ENCODE measurements around the gene PDSS2. TPM values are rescaled to one million over a fixed set of nuclear protein-coding genes. Genes with fewer than 3 reads are reported as not detected.
A peak's percentile ranks its signal among the peaks of the same experiment; 100 is the strongest.

Gene PDSS2
- total and polyA plus RNA-seq, 2 donors (not counting 1 experiment from before 2014, with no cell fraction given): 16.9 to 17.0 TPM

DNA sequence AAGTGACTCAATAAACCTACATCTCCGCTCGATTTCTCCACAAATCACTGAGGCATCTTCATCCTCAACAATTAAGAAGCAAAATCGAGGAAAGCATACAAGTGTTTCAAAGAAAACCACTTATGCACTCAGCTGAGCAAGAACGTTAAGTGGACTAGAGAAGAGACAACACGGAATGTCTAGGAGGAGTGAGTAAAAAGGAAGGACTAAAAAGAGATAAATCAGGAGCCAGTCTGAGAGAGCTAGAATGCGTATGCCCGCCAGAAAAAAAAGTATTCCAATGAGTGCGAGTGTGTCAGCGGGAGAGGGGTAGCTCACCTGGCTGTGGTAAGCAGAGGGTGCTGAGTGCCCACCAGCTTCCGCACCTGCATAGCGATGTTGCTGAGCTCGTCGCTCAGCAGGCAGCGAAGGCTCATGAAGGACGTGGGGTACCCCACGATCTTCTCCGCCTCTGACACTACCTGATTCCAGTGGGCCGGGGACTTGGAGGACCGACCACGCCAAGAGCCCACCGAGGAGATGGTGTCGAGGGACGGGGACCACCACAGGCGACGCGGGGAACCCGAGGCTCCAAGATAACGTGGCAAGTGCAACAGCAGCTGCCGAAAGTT, 587 bp downstream of the PDSS2 start:
- Histone ChIP-seq H3K9me3 (ENCODE audit: control extremely low read depth in 1 of 3, control insufficient read depth in 2 of 3, insufficient read depth in 1 of 3, low read length in 2 of 3) (no peaks in the 10 kb centered on the region), H2AFZ (ENCODE audit: insufficient read depth, low read depth, low read length, poor library complexity, severe bottlenecking) (peak overlapping the region; percentile 99), H3K4me3 (ENCODE audit: control extremely low read depth in 1 of 5, extremely low read depth in 1 of 5, insufficient read depth in 1 of 5, low read depth in 2 of 5, low read length in 4 of 5) (peak overlapping the region; percentile 70 to 96 (median 93)), H3K27me3 (replicated peaks in 1 of 4; ENCODE audit: control extremely low read depth in 1 of 4, control insufficient read depth in 3 of 4, insufficient read depth in 4 of 4, low read length in 3 of 4) (no peaks in the 10 kb centered on the region), H3K4me2 (replicated peaks; ENCODE audit: low read depth, low read length, poor library complexity, severe bottlenecking) (peak overlapping the region; percentile 91), H3K79me2 (ENCODE audit: control insufficient read depth, insufficient read depth, low read length) (peaks cover 50% of the 10 kb centered on the region), H3K27ac (ENCODE audit: low read length in 2 of 2) (peak overlapping the region; percentile 88 to 91), H4K20me1 (ENCODE audit: control insufficient read depth, insufficient read depth, low read length, poor library complexity, severe bottlenecking) (no peaks in the 10 kb centered on the region), H3K9ac (ENCODE audit: low read length) (peak overlapping the region; percentile 81), H3K4me1 (ENCODE audit: control insufficient read depth in 2 of 2, insufficient read depth in 2 of 2, low read length in 2 of 2) (peaks cover 10 to 13% of the 10 kb centered on the region in 2 donors), H3K36me3 (replicated peaks in 1 of 2; ENCODE audit: control extremely low read depth in 1 of 2, control insufficient read depth in 1 of 2, extremely low read depth in 1 of 2, insufficient read depth in 2 of 2, low read length in 1 of 2) (no peaks in the 10 kb centered on the region)
- TF ChIP-seq, protein P1, sequence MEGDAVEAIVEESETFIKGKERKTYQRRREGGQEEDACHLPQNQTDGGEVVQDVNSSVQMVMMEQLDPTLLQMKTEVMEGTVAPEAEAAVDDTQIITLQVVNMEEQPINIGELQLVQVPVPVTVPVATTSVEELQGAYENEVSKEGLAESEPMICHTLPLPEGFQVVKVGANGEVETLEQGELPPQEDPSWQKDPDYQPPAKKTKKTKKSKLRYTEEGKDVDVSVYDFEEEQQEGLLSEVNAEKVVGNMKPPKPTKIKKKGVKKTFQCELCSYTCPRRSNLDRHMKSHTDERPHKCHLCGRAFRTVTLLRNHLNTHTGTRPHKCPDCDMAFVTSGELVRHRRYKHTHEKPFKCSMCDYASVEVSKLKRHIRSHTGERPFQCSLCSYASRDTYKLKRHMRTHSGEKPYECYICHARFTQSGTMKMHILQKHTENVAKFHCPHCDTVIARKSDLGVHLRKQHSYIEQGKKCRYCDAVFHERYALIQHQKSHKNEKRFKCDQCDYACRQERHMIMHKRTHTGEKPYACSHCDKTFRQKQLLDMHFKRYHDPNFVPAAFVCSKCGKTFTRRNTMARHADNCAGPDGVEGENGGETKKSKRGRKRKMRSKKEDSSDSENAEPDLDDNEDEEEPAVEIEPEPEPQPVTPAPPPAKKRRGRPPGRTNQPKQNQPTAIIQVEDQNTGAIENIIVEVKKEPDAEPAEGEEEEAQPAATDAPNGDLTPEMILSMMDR (IDR thresholded peaks at IDR 0.05): no peak
- no peak for TF ChIP-seq EZH2 (IDR thresholded peaks at IDR 0.05; ENCODE audit: borderline replicate concordance, insufficient read depth, low read depth, low read length, poor library complexity, severe bottlenecking)
- 0% methylated on average over 27 of the region's 29 CpGs for WGBS (ENCODE audit: insufficient coverage)
- CTCF ChIA-PET: interaction anchor here (0.6 to 2.2 kb wide), 14 partner anchors 27 to 1706 kb away, joined by 3 to 8 read pairs (median 6); partner anchors contain the start of gene ATG5
- peak overlapping the region; percentile 88 for H3K4me3 Mint-ChIP-seq
- intact Hi-C loops (cut with micrococcal nuclease): loop anchor here (1.0 to 5.0 kb wide), 6 partner anchors 32 to 1371 kb away; partner anchors contain the start of genes PRDM1, SCML4 and SOBP
- H3K27ac Mint-ChIP-seq: peak overlapping the region; percentile 99
- ATAC-seq (ENCODE audit: low read depth): peak; percentile 1
- H3K4me1 Mint-ChIP-seq: peaks cover 25% of the 10 kb centered on the region
- no peak for DNase-seq
- H3K27me3 Mint-ChIP-seq: no peaks in the 10 kb centered on the region
- POLR2A ChIA-PET: interaction anchor here (0.6 to 2.2 kb wide), 6 partner anchors 30 to 836 kb away, joined by 3 to 12 read pairs (median 4); partner anchors contain the start of genes AFG1L and SOBP
- no peaks in the 10 kb centered on the region for H3K9me3 Mint-ChIP-seq (ENCODE audit: insufficient read depth)

DNA sequence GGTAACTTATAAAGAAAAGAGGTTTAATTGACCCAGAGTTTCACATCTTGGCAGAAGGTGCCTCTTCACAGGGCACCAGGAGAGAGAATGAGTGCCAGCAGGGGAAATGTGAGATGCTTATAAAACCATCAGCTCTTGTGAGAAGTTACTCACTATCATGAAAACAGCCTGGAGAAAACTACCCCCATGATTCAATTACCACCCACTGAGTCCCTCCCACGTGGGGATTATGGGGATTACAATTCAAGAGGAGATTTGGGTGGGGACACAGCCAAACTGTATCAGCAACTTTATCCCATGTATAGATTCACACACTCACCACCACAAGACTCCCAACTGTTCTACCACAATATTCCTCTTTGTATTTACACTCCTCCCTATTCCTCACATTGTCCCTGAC, 10.6 kb downstream of the PDSS2 start:
- Histone ChIP-seq H3K9ac (ENCODE audit: low read length) (no peak overlapping the region), H3K27me3 (replicated peaks in 1 of 4; ENCODE audit: control extremely low read depth in 1 of 4, control insufficient read depth in 3 of 4, insufficient read depth in 4 of 4, low read length in 3 of 4) (no peaks in the 10 kb centered on the region), H3K4me3 (ENCODE audit: control extremely low read depth in 1 of 5, extremely low read depth in 1 of 5, insufficient read depth in 1 of 5, low read depth in 2 of 5, low read length in 4 of 5) (no peak overlapping the region), H3K79me2 (ENCODE audit: control insufficient read depth, insufficient read depth, low read length) (peaks cover 48% of the 10 kb centered on the region), H2AFZ (ENCODE audit: insufficient read depth, low read depth, low read length, poor library complexity, severe bottlenecking) (no peak overlapping the region), H3K36me3 (replicated peaks in 1 of 2; ENCODE audit: control extremely low read depth in 1 of 2, control insufficient read depth in 1 of 2, extremely low read depth in 1 of 2, insufficient read depth in 2 of 2, low read length in 1 of 2) (peaks cover 4 to 7% of the 10 kb centered on the region in 2 experiments), H3K4me2 (replicated peaks; ENCODE audit: low read depth, low read length, poor library complexity, severe bottlenecking) (no peak overlapping the region), H4K20me1 (ENCODE audit: control insufficient read depth, insufficient read depth, low read length, poor library complexity, severe bottlenecking) (peaks cover 6% of the 10 kb centered on the region), H3K27ac (ENCODE audit: low read length in 2 of 2) (no peak overlapping the region), H3K4me1 (ENCODE audit: control insufficient read depth in 2 of 2, insufficient read depth in 2 of 2, low read length in 2 of 2) (no peaks in the 10 kb centered on the region), H3K9me3 (ENCODE audit: control extremely low read depth in 1 of 3, control insufficient read depth in 2 of 3, insufficient read depth in 1 of 3, low read length in 2 of 3) (peaks cover 2 to 29% (median 23%) of the 10 kb centered on the region in 3 donors)
- intact Hi-C loops (cut with micrococcal nuclease): no loop called here
- TF ChIP-seq, protein P1 (IDR thresholded peaks at IDR 0.05): no peak
- no peak for TF ChIP-seq EZH2 (IDR thresholded peaks at IDR 0.05; ENCODE audit: borderline replicate concordance, insufficient read depth, low read depth, low read length, poor library complexity, severe bottlenecking)
- no peak overlapping the region for H3K4me3 Mint-ChIP-seq
- no peak overlapping the region for H3K27ac Mint-ChIP-seq
- peaks cover 6% of the 10 kb centered on the region for H3K4me1 Mint-ChIP-seq
- H3K27me3 Mint-ChIP-seq: no peaks in the 10 kb centered on the region
- CTCF ChIA-PET: no interaction called here
- WGBS (ENCODE audit: insufficient coverage): no CpG with 5 or more reads among the region's 1 CpG
- H3K9me3 Mint-ChIP-seq (ENCODE audit: insufficient read depth): peaks cover 13% of the 10 kb centered on the region
- ATAC-seq (ENCODE audit: low read depth) (no peak), DNase-seq (no peak)
- POLR2A ChIA-PET: no interaction called here

Data from B cell (primary cell).